Mucosa of rectum (tissue), 2 donors: ENCODE data around the gene TRIP10.

ENCODE experiments used
- H3K27ac ChIP-seq, 2 donors: one replicate each; pipeline ENCODE4 v1.7.0; 2013; ENCODE audit warnings: inconsistent platforms in 2 of 2, low read depth in 2 of 2, low read length in 2 of 2
- H3K27me3 ChIP-seq, 2 donors: one replicate each; pipeline ENCODE4 v1.7.0; 2013; ENCODE audit warnings: low read length in 2 of 2; ENCODE audit not compliant: control insufficient read depth in 2 of 2, insufficient read depth in 2 of 2
- H3K36me3 ChIP-seq, 2 donors: one replicate each; pipeline ENCODE4 v1.7.0; 2013; ENCODE audit warnings: low read length in 2 of 2; ENCODE audit not compliant: control insufficient read depth in 2 of 2, insufficient read depth in 2 of 2
- H3K4me1 ChIP-seq, 2 donors: one replicate each; pipeline ENCODE4 v1.7.0; 2013; ENCODE audit warnings: low read length in 2 of 2, mild to moderate bottlenecking in 1 of 2; ENCODE audit not compliant: control insufficient read depth in 2 of 2, insufficient read depth in 2 of 2
- H3K4me3 ChIP-seq, 2 donors: one replicate each; pipeline ENCODE4 v1.7.0; 2013; ENCODE audit warnings: low read length in 2 of 2
- H3K9ac ChIP-seq, 2 donors: one replicate each; pipeline ENCODE4 v1.7.0; 2013; ENCODE audit warnings: low read length in 2 of 2, low read depth in 1 of 2, mild to moderate bottlenecking in 1 of 2
- H3K9me3 ChIP-seq, 2 donors: one replicate each; pipeline ENCODE4 v1.7.0; 2013; ENCODE audit warnings: low read length in 2 of 2; ENCODE audit not compliant: control insufficient read depth in 2 of 2
- donor health status: healthy.
- donor health status: Normal muscosa, but diverticular disease.

TRIP10 gene, protein sequence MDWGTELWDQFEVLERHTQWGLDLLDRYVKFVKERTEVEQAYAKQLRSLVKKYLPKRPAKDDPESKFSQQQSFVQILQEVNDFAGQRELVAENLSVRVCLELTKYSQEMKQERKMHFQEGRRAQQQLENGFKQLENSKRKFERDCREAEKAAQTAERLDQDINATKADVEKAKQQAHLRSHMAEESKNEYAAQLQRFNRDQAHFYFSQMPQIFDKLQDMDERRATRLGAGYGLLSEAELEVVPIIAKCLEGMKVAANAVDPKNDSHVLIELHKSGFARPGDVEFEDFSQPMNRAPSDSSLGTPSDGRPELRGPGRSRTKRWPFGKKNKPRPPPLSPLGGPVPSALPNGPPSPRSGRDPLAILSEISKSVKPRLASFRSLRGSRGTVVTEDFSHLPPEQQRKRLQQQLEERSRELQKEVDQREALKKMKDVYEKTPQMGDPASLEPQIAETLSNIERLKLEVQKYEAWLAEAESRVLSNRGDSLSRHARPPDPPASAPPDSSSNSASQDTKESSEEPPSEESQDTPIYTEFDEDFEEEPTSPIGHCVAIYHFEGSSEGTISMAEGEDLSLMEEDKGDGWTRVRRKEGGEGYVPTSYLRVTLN

DNA sequence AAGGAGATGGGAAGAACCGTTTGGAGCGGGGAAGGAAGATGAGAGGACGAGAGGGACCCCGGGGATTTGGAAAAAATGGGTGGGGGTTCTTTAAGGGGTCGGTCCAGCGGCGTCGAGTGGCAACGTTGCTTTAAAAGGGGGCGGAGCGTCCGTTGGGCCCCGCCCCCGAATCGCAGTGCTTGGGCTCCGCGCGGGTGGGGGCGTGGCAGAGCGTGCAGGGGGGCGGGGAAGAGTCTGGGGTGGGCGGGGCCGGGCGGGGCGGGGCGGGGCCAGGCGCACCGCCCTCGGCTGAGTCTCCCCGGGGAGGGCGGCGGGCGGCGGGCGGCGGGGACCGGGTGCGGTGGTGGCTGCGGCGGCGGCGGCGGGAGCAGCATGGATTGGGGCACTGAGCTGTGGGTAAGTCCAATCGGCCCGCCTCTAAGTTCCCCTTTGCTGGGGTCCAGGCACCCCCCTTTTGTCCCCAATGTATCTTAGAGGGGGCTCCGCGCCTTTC lies at the start of gene TRIP10:
TSS of gene TRIP10 (plus strand) at position 291 of the 493 bp plus-strand sequence. CDS start at position 373, 82 bp downstream.
- peaks cover 10 to 16% of the 10 kb centered on the region in 2 donors for H3K36me3 ChIP-seq
- peak within 1 kb of the TSS; percentile 89 to 96 for H3K27ac ChIP-seq
- peak within 1 kb of the TSS; percentile 91 to 95 for H3K9ac ChIP-seq
- H3K27me3 ChIP-seq: no peaks in the 10 kb centered on the region
- H3K9me3 ChIP-seq: no peaks in the 10 kb centered on the region
- peak within 1 kb of the TSS; percentile 81 to 85 for H3K4me3 ChIP-seq
- H3K4me1 ChIP-seq: peaks cover 34 to 42% of the 10 kb centered on the region in 2 donors

DNA sequence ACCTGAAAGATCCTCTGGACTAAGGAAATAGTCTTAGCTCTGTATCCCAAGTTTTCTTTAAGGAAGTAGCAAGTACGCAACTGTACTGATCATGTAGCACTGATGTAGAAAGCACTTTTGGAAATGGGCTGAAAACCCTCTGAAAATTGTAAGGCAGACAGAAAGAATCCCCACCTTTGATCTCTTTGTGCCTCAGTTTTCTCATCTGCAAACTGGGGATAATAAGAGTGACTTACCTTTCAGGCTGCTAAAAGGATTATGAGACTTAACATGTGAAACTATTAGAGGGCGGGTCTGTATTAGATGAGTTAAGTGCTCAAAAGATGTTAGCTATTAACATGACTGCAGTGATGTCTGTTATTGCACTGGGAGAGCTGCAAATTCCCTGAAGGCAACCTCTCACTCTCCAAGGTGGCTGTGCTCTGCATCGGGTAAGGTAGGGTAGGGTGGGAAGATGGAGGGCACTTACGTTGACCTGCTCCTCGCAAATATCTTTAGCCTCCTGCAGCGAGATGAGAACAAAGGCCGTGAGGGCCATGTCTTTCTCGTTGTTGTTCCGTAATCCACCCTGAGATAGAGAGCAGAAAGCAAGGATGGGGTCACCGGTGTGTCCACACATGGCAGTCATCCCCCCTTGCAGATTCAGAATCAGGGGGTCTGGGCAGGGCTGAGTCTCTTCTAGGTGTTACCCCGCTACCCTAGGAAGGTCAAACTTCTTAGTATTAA lies 49.2 kb upstream of the TRIP10 start:
- Histone ChIP-seq H3K36me3 (peaks cover 0 to 2% of the 10 kb centered on the region in 2 donors), H3K4me3 (no peak overlapping the region), H3K4me1 (no peaks in the 10 kb centered on the region), H3K9ac (no peak overlapping the region), H3K9me3 (no peaks in the 10 kb centered on the region), H3K27ac (no peak overlapping the region), H3K27me3 (no peaks in the 10 kb centered on the region)

DNA sequence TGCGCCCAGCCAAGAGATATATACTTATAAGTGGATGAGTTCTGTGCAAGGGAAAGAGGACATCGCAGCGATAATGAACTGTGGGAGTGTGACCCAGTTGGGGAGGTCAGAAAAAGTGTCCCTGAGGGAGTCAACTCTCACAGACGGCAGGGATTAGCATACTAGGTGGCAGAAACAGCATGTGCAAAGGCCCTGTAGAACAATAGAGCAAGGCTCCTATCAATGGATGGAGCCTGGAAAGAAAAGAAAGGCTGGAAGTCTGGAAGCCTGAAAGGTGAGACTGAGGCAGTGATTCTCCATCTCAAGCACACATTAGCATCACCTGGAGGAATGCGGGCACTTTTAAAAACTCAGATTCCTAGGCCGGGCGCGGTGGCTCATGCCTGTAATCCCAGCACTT lies 48.1 kb upstream of the TRIP10 start:
- Histone ChIP-seq H3K36me3 (peaks cover 0 to 2% of the 10 kb centered on the region in 2 donors), H3K9me3 (no peaks in the 10 kb centered on the region), H3K27ac (no peak overlapping the region), H3K4me3 (no peak overlapping the region), H3K9ac (no peak overlapping the region), H3K27me3 (no peaks in the 10 kb centered on the region), H3K4me1 (no peaks in the 10 kb centered on the region)

DNA sequence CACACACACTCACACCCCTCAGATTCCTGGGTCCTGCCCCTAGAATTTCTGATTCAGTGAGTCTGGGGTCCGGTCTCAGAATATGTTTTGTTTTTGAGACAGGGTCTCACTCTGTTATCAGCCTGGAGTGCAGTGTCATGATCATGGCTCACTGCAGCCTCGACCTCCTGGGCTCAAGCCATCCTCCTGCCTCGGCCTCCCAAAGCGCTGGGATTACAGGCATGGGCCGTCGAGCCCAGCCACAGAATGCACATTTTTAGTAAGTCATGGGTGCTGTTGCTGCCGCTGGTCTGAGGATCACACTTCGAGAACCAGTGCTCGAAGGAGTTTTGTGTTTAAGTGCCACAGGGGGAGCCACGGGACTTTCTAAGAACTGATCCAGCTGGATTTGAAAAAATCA lies 47.5 kb upstream of the TRIP10 start:
- H3K4me3 ChIP-seq: no peak overlapping the region
- H3K27ac ChIP-seq: no peak overlapping the region
- peaks cover 0 to 2% of the 10 kb centered on the region in 2 donors for H3K36me3 ChIP-seq
- no peaks in the 10 kb centered on the region for H3K27me3 ChIP-seq
- H3K9me3 ChIP-seq: no peaks in the 10 kb centered on the region
- no peak overlapping the region for H3K9ac ChIP-seq
- H3K4me1 ChIP-seq: no peaks in the 10 kb centered on the region

DNA sequence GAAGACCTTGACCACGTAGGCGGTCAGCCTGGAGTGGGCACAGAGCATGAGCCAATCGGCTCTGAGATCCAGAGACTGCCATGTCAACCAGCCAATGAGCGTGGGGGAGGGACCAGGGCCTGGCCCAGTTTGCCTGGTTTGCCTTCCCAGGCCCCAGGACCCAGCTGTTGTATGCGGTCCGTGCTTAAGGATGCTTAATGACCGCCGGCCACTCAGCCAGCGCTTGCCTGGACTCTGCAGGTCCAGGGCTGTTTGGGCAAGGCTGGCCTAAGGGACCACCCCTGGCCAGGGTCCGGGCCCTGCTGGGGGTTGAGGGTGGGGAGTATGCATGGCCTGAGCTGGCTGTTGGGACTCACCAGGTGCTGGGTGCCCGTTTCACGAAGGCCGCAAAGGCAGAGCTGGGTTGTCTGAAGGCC lies 46.4 kb upstream of the TRIP10 start:
- Histone ChIP-seq H3K4me1 (no peaks in the 10 kb centered on the region), H3K9ac (no peak overlapping the region), H3K36me3 (peaks cover 0 to 2% of the 10 kb centered on the region in 2 donors), H3K9me3 (no peaks in the 10 kb centered on the region), H3K4me3 (no peak overlapping the region), H3K27ac (no peak overlapping the region), H3K27me3 (no peaks in the 10 kb centered on the region)

DNA sequence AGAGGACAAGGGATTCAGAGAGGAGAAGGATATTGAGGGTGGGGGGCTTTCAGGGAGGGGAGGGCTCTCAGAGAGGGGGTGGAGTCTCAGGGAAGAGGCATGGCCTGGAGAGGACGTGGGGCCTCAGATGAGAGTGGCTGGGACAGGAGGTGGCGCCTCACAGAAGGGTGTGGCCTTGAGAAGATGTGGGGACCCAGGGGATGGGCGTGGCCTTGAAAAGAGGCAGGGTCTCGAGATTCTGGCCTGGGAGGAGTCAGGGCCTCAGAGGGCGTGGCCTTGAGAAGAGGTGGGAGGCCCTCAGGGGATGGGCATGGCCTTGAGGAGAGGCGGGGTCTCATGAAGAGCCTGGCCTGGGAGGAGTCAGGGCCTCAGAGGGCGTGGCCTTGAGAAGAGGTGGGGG lies 45.8 kb upstream of the TRIP10 start:
- Histone ChIP-seq H3K27ac (no peak overlapping the region), H3K36me3 (peaks cover 0 to 1% of the 10 kb centered on the region in 2 donors)

DNA sequence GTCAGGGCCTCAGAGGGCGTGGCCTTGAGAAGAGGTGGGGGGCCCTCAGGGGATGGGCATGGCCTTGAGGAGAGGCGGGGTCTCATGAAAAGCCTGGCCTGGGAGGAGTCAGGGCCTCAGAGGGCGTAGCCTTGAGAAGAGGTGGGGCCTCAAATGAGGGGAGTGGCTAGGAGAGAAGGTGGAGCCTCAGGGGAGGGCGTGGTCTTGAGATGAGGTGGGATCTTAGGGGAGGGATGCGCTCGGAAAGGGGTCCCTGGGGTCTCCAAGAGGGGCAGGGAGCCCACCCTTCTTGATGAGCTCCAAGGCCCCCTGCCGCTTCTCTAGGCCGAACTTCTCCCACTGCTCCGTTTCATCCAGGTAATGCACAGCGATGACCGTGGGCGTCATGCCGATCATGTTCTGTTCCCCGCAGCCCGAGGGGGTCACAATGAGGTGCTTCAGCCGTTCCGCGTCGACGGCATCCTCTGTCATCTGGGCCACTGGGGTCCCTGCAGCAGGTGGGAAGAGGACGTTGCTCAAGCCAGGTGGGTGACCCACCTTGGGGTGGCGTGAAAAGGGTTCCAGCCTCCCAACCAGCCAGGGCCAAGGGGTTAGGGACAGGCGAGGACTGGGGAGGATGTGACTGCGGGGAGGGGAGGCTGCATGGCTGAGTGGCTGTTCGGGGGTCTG lies 45.2 kb upstream of the TRIP10 start:
- no peaks in the 10 kb centered on the region for H3K4me1 ChIP-seq
- no peaks in the 10 kb centered on the region for H3K36me3 ChIP-seq
- no peaks in the 10 kb centered on the region for H3K9me3 ChIP-seq
- no peak overlapping the region for H3K9ac ChIP-seq
- no peaks in the 10 kb centered on the region for H3K27me3 ChIP-seq
- H3K27ac ChIP-seq: no peak overlapping the region
- H3K4me3 ChIP-seq: no peak overlapping the region

More for the DNA sequence above, 45.8 kb upstream of the TRIP10 start:
- Histone ChIP-seq H3K4me1 (no peaks in the 10 kb centered on the region), H3K9ac (no peak overlapping the region), H3K9me3 (no peaks in the 10 kb centered on the region), H3K27me3 (no peaks in the 10 kb centered on the region), H3K4me3 (no peak overlapping the region)

DNA sequence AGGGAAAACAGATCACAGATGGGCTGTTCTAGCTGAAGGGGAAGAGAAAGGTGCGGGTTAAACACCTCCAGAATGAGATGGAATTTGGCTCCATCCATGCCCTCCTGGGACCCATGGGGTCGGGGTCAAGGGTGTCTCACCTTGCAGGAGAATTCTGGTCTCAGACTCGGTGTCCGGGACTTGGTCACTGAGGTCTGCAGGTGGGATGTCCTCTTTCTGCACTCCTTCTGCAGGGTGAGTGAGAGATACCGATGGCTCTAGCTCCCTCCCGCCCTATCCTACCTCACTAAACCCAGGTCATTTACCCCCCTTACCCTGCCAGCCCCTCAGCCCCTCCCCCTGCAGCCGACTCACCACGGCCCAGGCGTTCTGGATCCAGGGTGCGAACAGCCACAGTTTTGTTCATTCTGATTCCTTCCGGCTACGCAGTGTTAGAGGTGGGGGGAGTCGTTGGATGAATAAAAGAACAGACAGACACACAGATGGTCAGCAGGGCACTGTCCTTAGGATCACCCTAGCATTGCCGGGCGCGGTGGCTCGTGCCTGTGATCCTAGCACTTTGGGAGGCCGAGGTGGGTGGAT lies 43.1 kb upstream of the TRIP10 start:
- no peak overlapping the region for H3K27ac ChIP-seq
- H3K4me3 ChIP-seq: no peak overlapping the region
- no peak overlapping the region for H3K9ac ChIP-seq
- H3K9me3 ChIP-seq: no peaks in the 10 kb centered on the region
- H3K27me3 ChIP-seq: no peaks in the 10 kb centered on the region
- H3K36me3 ChIP-seq: no peaks in the 10 kb centered on the region
- H3K4me1 ChIP-seq: no peaks in the 10 kb centered on the region

DNA sequence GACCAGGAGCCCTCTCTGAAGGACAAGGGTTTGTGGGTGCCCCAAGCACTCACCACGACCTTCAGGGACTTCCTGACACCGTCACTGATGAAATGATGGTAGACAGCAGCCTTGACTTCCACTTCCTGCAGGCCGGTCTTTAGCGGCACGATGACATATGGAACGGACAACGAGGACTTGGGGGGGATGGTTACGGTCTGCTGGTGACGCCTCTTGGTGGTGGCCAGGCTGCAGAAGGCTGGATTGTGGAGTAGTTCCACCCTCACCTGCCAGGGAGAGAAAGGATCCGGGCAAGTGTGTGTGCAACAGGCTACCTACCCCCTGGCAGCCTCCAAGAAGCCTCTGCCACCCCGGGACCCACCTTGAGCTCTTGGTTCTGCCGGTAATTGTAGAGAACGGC lies 42.2 kb upstream of the TRIP10 start:
- no peak overlapping the region for H3K9ac ChIP-seq
- no peaks in the 10 kb centered on the region for H3K27me3 ChIP-seq
- H3K4me3 ChIP-seq: no peak overlapping the region
- H3K27ac ChIP-seq: no peak overlapping the region
- H3K9me3 ChIP-seq: no peaks in the 10 kb centered on the region
- no peaks in the 10 kb centered on the region for H3K36me3 ChIP-seq
- H3K4me1 ChIP-seq: no peaks in the 10 kb centered on the region
